Lung (tissue), 13 donors: ENCODE measurements around the gene ZBED4. TPM values are rescaled to one million over a fixed set of nuclear protein-coding genes. Genes with fewer than 3 reads are reported as not detected.

ENCODE experiments used
- ATAC-seq: fragments of 200-7000 bp; cut with Tn5 transposase; one replicate; pipeline ENCODE4 v1.9.1; 2020; ENCODE audit warnings: moderate number of reproducible peaks; ENCODE audit not compliant: insufficient read depth, low FRiP score
- DNase-seq, 3 donors: peaks; one replicate each; pipeline ENCODE4 v3.0.0-alpha.2; 2013 to 2017
- H3K27ac ChIP-seq, 2 donors: one replicate each; pipeline ENCODE4 v1.5.1; 2013; ENCODE audit warnings: mild to moderate bottlenecking in 2 of 2, moderate library complexity in 2 of 2, control low read depth in 1 of 2, inconsistent platforms in 1 of 2, low read depth in 1 of 2, low read length in 1 of 2
- H3K27me3 ChIP-seq, 3 donors: one replicate each; pipeline ENCODE4 v1.5.1; 2013; ENCODE audit warnings: low read length in 2 of 3; ENCODE audit not compliant: control insufficient read depth in 3 of 3, insufficient read depth in 3 of 3
- H3K36me3 ChIP-seq, 4 donors: one replicate each; pipeline ENCODE4 v1.5.1; 2013; ENCODE audit warnings: low read length in 4 of 4, mild to moderate bottlenecking in 1 of 4, moderate library complexity in 1 of 4; ENCODE audit not compliant: control insufficient read depth in 4 of 4, insufficient read depth in 4 of 4
- H3K4me1 ChIP-seq, 5 donors: one replicate each; pipeline ENCODE4 v1.5.1; 2013; ENCODE audit warnings: low read length in 5 of 5, mild to moderate bottlenecking in 2 of 5, moderate library complexity in 1 of 5; ENCODE audit not compliant: control insufficient read depth in 5 of 5, insufficient read depth in 5 of 5
- H3K4me3 ChIP-seq: one replicate; pipeline ENCODE4 v1.5.1; 2013; ENCODE audit warnings: mild to moderate bottlenecking, control low read depth, moderate library complexity
- H3K9ac ChIP-seq, 2 donors: one replicate each; pipeline ENCODE4 v1.5.1; 2013; ENCODE audit warnings: low read length in 2 of 2, control low read depth in 1 of 2; ENCODE audit not compliant: insufficient read depth in 1 of 2
- H3K9me3 ChIP-seq, 4 donors: one replicate each; pipeline ENCODE4 v1.5.1; 2013; ENCODE audit warnings: low read length in 3 of 4, mild to moderate bottlenecking in 1 of 4, moderate library complexity in 1 of 4; ENCODE audit not compliant: control insufficient read depth in 4 of 4, insufficient read depth in 3 of 4
- CTCF ChIP-seq: IDR thresholded peaks from 2 replicates; pipeline ENCODE4 v1.5.1; 2012; ENCODE audit warnings: mild to moderate bottlenecking; ENCODE audit errors: control extremely low read depth, extremely low read depth
- WGBS, 2 donors: extraction: QIAGEN DNeasy Blood & Tissue Kit; methylation state at CpG; one replicate each; pipeline ENCODE4 v1.1.7; 2013; 5-methylcytosine and 5-hydroxymethylcytosine counted together
- polyA plus RNA-seq, 2 donors: library from polyadenylated mRNA; stranded (reverse); fragments of 200-250 nt; gene quantifications; one replicate each; pipeline ENCODE4 v1.2.1, GENCODE V29; 2013
- small RNA-seq: library from RNA; depleted of rRNA; stranded (forward); fragments of <200 nt; gene quantifications from one replicate; pipeline ENCODE3, GENCODE V24; 2014; ENCODE audit warnings: low replicate concordance
- total RNA-seq, 2 donors: library from RNA; depleted of rRNA in 1 of 2; stranded (reverse); fragments of >200 nt in 1 of 2; gene quantifications; one replicate each; pipeline ENCODE4 v1.2.1, GENCODE V29; 2014 to 2021
- donor health status: control.
- donor health status: control.
- donor health status: Bipolar disorder and iron deficiency.
- donor health status: healthy.
- donor health status: DM: yes; HTN: yes; CAD: no.

Gene ZBED4
- total and polyA plus RNA-seq, 4 donors, result 3.9 to 13.2 (median 9.1) TPM

- Histone ChIP-seq H3K27me3 (no peaks in the 10 kb centered on the region), H3K36me3 (no peaks in the 10 kb centered on the region), H3K27ac (peak overlapping the region; percentile 86 to 91), H3K4me1 (peaks cover 2 to 19% (median 17%) of the 10 kb centered on the region in 5 donors), H3K4me3 (no peak overlapping the region), H3K9ac (no peak overlapping the region), H3K9me3 (peaks cover 0 to 2% (median 0%) of the 10 kb centered on the region in 4 donors)
- peak in 1 of 3 donors; percentile 58 for DNase-seq
- no peak for ATAC-seq
- WGBS, 2 donors, result 45 to 50% methylated on average over 21 of the region's 21 CpGs
- TF ChIP-seq CTCF, result no peak
Observed at GRCh38 chr22:49936973-49937757, 83.5 kb downstream of the ZBED4 start.

- H3K9me3 ChIP-seq, result peaks cover 0 to 2% (median 0%) of the 10 kb centered on the region in 4 donors
- peak; percentile 59 to 70 (median 62) for DNase-seq
- H3K4me3 ChIP-seq, result no peak overlapping the region
- ATAC-seq, result no peak
- H3K36me3 ChIP-seq, result no peaks in the 10 kb centered on the region
- peaks cover 2 to 19% (median 17%) of the 10 kb centered on the region in 5 donors for H3K4me1 ChIP-seq
- no peak for TF ChIP-seq CTCF
- H3K9ac ChIP-seq, result no peak overlapping the region
- H3K27ac ChIP-seq, result peak overlapping the region; percentile 86 to 91
- WGBS, 2 donors, result 73% methylated on average over 27 of the region's 27 CpGs
- no peaks in the 10 kb centered on the region for H3K27me3 ChIP-seq
Observed at GRCh38 chr22:49937758-49938564, 84.3 kb downstream of the ZBED4 start.

- Histone ChIP-seq H3K9me3 (peaks cover 0 to 2% (median 0%) of the 10 kb centered on the region in 4 donors), H3K4me3 (no peak overlapping the region), H3K27me3 (no peaks in the 10 kb centered on the region), H3K36me3 (no peaks in the 10 kb centered on the region), H3K27ac (peak overlapping the region in 1 of 2 donors; percentile 73), H3K9ac (no peak overlapping the region), H3K4me1 (peaks cover 2 to 19% (median 18%) of the 10 kb centered on the region in 5 donors)
- no peak for ATAC-seq
- WGBS, 2 donors, result 78% methylated on average over 19 of the region's 19 CpGs
- TF ChIP-seq CTCF, result no peak
- no peak for DNase-seq
Observed at GRCh38 chr22:49938565-49939136, 85.0 kb downstream of the ZBED4 start.

Small RNA genes within 50 kb of the gene (small RNA-seq; reads per million reads assigned to genes)
- gene AL117328.1 (not detected), gene RF00017 (not detected)

Other genes with a start within 250 kb of the ZBED4 start
- gene BRD1, start 26.0 kb upstream of the ZBED4 start, total RNA-seq, result 10 to 100 TPM; 36.4 to 51.5 TPM
- 10 to 100 TPM; 16.6 to 19.8 TPM for gene BRD1, start 26.0 kb upstream of the ZBED4 start, polyA plus RNA-seq
- 10 to 100 TPM; 17.6 to 33.9 TPM for gene ALG12, start 64.6 kb downstream of the ZBED4 start, total RNA-seq
- 10 to 100 TPM; 13.6 to 15.6 TPM for gene ALG12, start 64.6 kb downstream of the ZBED4 start, polyA plus RNA-seq
- gene CRELD2, start 64.8 kb downstream of the ZBED4 start, total RNA-seq, result 100 to 1,000 TPM in 1 of 2 donors, 10 to 100 TPM in 1; 18.7 to 106 TPM
- gene CRELD2, start 64.8 kb downstream of the ZBED4 start, polyA plus RNA-seq, result 100 to 1,000 TPM in 1 of 2 donors, 10 to 100 TPM in 1; 37.9 to 110 TPM
- 100 to 1,000 TPM; 131 to 132 TPM for gene PIM3, start 106.9 kb downstream of the ZBED4 start, total RNA-seq
- 100 to 1,000 TPM in 1 of 2 donors, 10 to 100 TPM in 1; 99.0 to 238 TPM for gene PIM3, start 106.9 kb downstream of the ZBED4 start, polyA plus RNA-seq
- under 1 TPM in 1 of 2 donors, not detected in 1; 0.51 TPM for gene IL17REL, start 158.9 kb downstream of the ZBED4 start, total RNA-seq
- under 1 TPM; 0.02 to 0.19 TPM for gene IL17REL, start 158.9 kb downstream of the ZBED4 start, polyA plus RNA-seq
- gene TTLL8, start 204.5 kb downstream of the ZBED4 start, total RNA-seq, result not detected
- not detected for gene TTLL8, start 204.5 kb downstream of the ZBED4 start, polyA plus RNA-seq
- 1 to 10 TPM in 1 of 2 donors, under 1 TPM in 1; 0.86 to 2.6 TPM for gene MLC1, start 231.6 kb downstream of the ZBED4 start, total RNA-seq
- under 1 TPM; 0.65 to 0.68 TPM for gene MLC1, start 231.6 kb downstream of the ZBED4 start, polyA plus RNA-seq
- 10 to 100 TPM in 1 of 2 donors, under 1 TPM in 1; 0.34 to 11.9 TPM for gene MOV10L1, start 236.2 kb downstream of the ZBED4 start, total RNA-seq
- gene MOV10L1, start 236.2 kb downstream of the ZBED4 start, polyA plus RNA-seq, result under 1 TPM; 0.27 to 0.53 TPM